ENCODE data around the gene KRTAP5-1. TPM values are rescaled to one million over a fixed set of nuclear protein-coding genes. Genes with fewer than 3 reads are reported as not detected.

KRTAP5-1 gene
- total RNA-seq, 2 donors from 2014 or later = not detected

GRCh38 chr11:1565173-1565903, 19.7 kb downstream of the KRTAP5-1 start:
- no peak overlapping the region for H3K4me3 ChIP-seq
- no peak for ATAC-seq (ENCODE audit: insufficient number of reproducible peaks, low FRiP score, low read depth)
- H3K27me3 ChIP-seq (replicated peaks; ENCODE audit: insufficient read depth) = no peaks in the 10 kb centered on the region
- no peak for TF ChIP-seq CTCF (IDR thresholded peaks at IDR 0.05)
- no peaks in the 10 kb centered on the region for H3K9me3 ChIP-seq
- no peak overlapping the region for H3K27ac ChIP-seq
- no peak for DNase-seq (ENCODE audit: low spot score)
- H3K4me1 ChIP-seq (ENCODE audit: control insufficient read depth in 1 of 2, low read depth in 2 of 2) = peaks cover 5 to 62% of the 10 kb centered on the region in 2 donors
- H3K36me3 ChIP-seq = peaks cover 22% of the 10 kb centered on the region

DNA sequence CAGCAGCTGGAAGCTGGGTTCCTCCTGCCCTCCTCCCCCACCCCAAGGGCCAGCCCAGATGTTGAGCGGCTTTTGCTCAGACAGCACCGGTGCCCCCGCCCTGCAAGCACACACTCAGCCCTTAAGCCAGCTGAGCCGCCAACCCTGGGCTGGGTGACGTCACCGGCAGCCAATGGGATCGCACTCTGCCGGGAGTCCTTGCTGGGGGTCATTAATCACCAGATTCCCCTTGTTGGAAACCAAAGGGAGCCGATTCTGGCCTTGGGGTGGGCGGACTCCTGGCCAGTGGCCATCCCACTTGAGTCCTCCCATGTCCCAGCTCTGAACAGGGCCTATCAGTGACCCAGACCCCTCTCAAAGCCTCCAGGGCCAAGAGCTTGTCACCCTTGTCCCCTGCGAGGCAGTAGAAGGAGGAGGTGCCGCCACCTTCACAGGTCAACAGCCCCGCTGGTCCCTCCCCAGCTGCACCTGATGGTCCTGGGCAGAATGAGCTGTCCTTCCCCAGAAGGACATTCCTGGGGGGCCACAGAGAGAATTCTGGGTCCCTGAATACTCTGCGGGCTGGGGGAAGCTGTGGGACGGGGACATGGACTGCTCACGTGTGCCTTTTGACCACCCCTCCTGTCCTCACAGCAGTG, 20.4 kb downstream of the KRTAP5-1 start:
- ATAC-seq (ENCODE audit: insufficient number of reproducible peaks, low FRiP score, low read depth) (no peak), DNase-seq (ENCODE audit: low spot score) (peak; percentile 67)
- peaks cover 23% of the 10 kb centered on the region for H3K36me3 ChIP-seq
- no peak overlapping the region for H3K4me3 ChIP-seq
- H3K27ac ChIP-seq = no peak overlapping the region
- no peaks in the 10 kb centered on the region for H3K9me3 ChIP-seq
- H3K27me3 ChIP-seq (replicated peaks; ENCODE audit: insufficient read depth) = no peaks in the 10 kb centered on the region
- TF ChIP-seq CTCF (IDR thresholded peaks at IDR 0.05) = no peak
- peaks cover 11 to 62% of the 10 kb centered on the region in 2 donors for H3K4me1 ChIP-seq (ENCODE audit: control insufficient read depth in 1 of 2, low read depth in 2 of 2)

- Histone ChIP-seq H3K4me1 (ENCODE audit: control insufficient read depth in 1 of 2, low read depth in 2 of 2) (peaks cover 13 to 60% of the 10 kb centered on the region in 2 donors), H3K9me3 (no peaks in the 10 kb centered on the region), H3K27ac (no peak overlapping the region), H3K4me3 (no peak overlapping the region), H3K27me3 (replicated peaks; ENCODE audit: insufficient read depth) (no peaks in the 10 kb centered on the region), H3K36me3 (peaks cover 23% of the 10 kb centered on the region)
- TF ChIP-seq CTCF (IDR thresholded peaks at IDR 0.05) = no peak
- no peak for DNase-seq (ENCODE audit: low spot score)
- no peak for ATAC-seq (ENCODE audit: insufficient number of reproducible peaks, low FRiP score, low read depth)
Measured at GRCh38 chr11:1563697-1564534, 21.2 kb downstream of the KRTAP5-1 start.

DNA sequence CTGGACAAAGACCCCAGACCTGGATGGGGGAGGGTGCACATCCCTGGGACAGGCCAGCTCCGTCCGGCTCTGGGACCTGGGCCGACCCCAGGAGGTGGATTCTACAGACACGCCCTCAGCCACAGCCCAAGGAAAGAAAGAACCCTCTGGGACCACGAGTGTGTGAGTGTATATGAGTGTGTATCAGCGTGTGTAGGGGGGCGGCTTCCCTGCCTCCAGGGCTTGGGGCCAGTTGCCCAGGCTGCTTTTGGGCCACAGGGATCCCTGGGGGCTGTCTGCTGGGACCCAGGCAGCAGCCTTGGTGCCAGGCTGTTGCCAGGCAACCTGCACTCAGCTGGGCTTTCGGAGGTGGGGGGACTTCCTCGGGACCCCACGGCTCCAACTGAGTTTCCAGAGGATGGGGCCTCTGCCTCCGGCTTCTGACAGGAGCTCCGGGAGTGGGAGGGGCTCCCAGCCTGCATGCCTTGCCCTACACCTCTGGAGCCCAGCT, 21.9 kb downstream of the KRTAP5-1 start:
- Histone ChIP-seq H3K9me3 (no peaks in the 10 kb centered on the region), H3K27me3 (replicated peaks; ENCODE audit: insufficient read depth) (no peaks in the 10 kb centered on the region), H3K36me3 (peaks cover 23% of the 10 kb centered on the region), H3K4me1 (ENCODE audit: control insufficient read depth in 1 of 2, low read depth in 2 of 2) (peaks cover 13 to 60% of the 10 kb centered on the region in 2 donors), H3K4me3 (no peak overlapping the region), H3K27ac (peak overlapping the region in 1 of 2 donors; percentile 22)
- ATAC-seq (ENCODE audit: insufficient number of reproducible peaks, low FRiP score, low read depth) (no peak), DNase-seq (ENCODE audit: low spot score) (no peak)
- TF ChIP-seq CTCF (IDR thresholded peaks at IDR 0.05) = no peak

Measured in thoracic aorta (tissue), 2 donors.